Right lobe of liver (tissue), 6 donors: ENCODE data around the gene DKKL1. TPM values are rescaled to one million over a fixed set of nuclear protein-coding genes. Genes with fewer than 3 reads are reported as not detected.

Source experiments
- ATAC-seq, 4 donors: fragments of 200-7000 bp; cut with Tn5 transposase; one replicate each; pipeline ENCODE4 v1.9.1; 2020; ENCODE audit warnings: mild to moderate bottlenecking in 4 of 4, moderate library complexity in 4 of 4
- DNase-seq, 3 donors: peaks; one replicate each; pipeline ENCODE4 v3.0.0-alpha.2; 2020
- H3K27ac ChIP-seq, 3 donors: fragments of 200-600 bp; one replicate each; pipeline ENCODE4 v1.8.0; 2022
- H3K27me3 ChIP-seq, 2 donors: fragments of 200-600 bp; one replicate each; pipeline ENCODE4 v1.8.0; 2022
- H3K36me3 ChIP-seq, 4 donors: fragments of 200-600 bp; sonication (generic) in 1 of 4; one replicate each; pipeline versions ENCODE4 v1.5.1 to v1.8.0; 2017 to 2022; ENCODE audit warnings: control low read depth in 1 of 4
- H3K4me1 ChIP-seq, 4 donors: fragments of 200-600 bp; sonication (generic) in 1 of 4; one replicate each; pipeline versions ENCODE4 v1.5.1 to v1.8.0; 2017 to 2022; ENCODE audit warnings: control low read depth in 1 of 4
- H3K4me3 ChIP-seq, 3 donors: fragments of 200-600 bp; one replicate each; pipeline ENCODE4 v1.8.0; 2022
- H3K9me3 ChIP-seq, 4 donors: fragments of 200-600 bp; sonication (generic) in 1 of 4; one replicate each; pipeline versions ENCODE4 v1.5.1 to v1.8.0; 2017 to 2022; ENCODE audit warnings: control low read depth in 1 of 4
- CTCF ChIP-seq, 4 donors: fragments of 200-600 bp in 3 of 4; fragments of 450-650 bp in 1 of 4; IDR thresholded peaks; one replicate each; pipeline versions ENCODE4 v1.5.1 to v1.8.0; 2016 to 2022; ENCODE audit warnings: antibody characterized with exemption in 4 of 4, mild to moderate bottlenecking in 2 of 4
- POLR2A ChIP-seq: fragments of 450-650 bp; IDR thresholded peaks from one replicate; pipeline ENCODE4 v1.6.1; 2017; ENCODE audit warnings: antibody characterized with exemption, mild to moderate bottlenecking
- WGBS: methylation state at CpG from one replicate; pipeline ENCODE4 v1.1.6; 2018; ENCODE audit warnings: low coverage, low lambda C conversion rate; ENCODE audit not compliant: insufficient coverage; ENCODE audit errors: missing lambda C conversion rate; 5-methylcytosine and 5-hydroxymethylcytosine counted together
- intact Hi-C, 2 donors: fragments of 100-400 bp; cut with DNase I; formaldehyde crosslinking; loops; one replicate each; pipeline versions ENCODE4 v1.11.2 to v1.14.1; 2022
- total RNA-seq, 6 experiments: library from RNA; depleted of rRNA in 2 of 6; stranded (reverse); fragments of >200 nt in 2 of 6; fragmentation: NEBNext Ultra II Directional in 3 of 6; extraction: Animal tissue kit (Norgen Biotek cat#: 25700) in 3 of 6; gene quantifications; one replicate each; pipeline versions ENCODE4 v1.1.0 to v1.2.4, GENCODE V29; 2016 to 2023
- donor health status: DM: no; HTN: yes; CAD: no.
- donor health status: DM: no; HTN: no; CAD: no.
- donor health status: DM: no; HTN: no; CAD: no.
- donor health status: DM: no; HTN: yes; CAD: no.
- donor health status: DM: no; HTN: yes; CAD: no.

The DKKL1 gene
- total RNA-seq, 6 experiments from 2014 or later = not detected

DNA sequence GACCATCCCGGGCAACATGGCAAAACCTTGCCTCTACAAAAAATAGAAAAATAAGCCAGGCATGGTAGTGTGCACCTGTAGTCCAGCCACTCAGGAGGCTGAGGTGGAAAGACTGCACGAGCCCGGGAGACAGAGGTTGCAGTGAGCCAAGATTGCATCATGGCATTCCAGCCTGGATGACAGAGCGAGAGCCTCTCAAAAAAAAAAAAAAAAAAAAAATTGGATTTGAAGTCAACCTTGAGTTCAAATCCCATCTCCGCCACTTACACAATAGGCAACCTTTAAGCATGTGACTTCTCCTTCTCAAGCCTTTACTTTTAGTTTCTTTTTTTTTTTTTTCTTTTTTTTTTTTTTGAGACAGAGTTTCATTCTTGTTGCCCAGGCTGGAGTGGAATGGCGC lies 36.4 kb downstream of the DKKL1 start:
- Histone ChIP-seq H3K4me3 (no peak overlapping the region), H3K9me3 (no peaks in the 10 kb centered on the region), H3K27me3 (peaks cover 0 to 2% of the 10 kb centered on the region in 2 donors), H3K4me1 (no peaks in the 10 kb centered on the region), H3K27ac (no peak overlapping the region), H3K36me3 (no peaks in the 10 kb centered on the region)
- TF ChIP-seq CTCF (IDR thresholded peaks at IDR 0.05) = no peak
- TF ChIP-seq POLR2A = no peak
- DNase-seq (no peak), ATAC-seq (peak in 2 of 4 donors; percentile 38 to 45)
- intact Hi-C loops = no loop called here
- 64% methylated on average over 6 of the region's 6 CpGs for WGBS

GRCh38 chr19:49403404-49404187 lies 39.9 kb downstream of the DKKL1 start:
- intact Hi-C loops = no loop called here
- DNase-seq (no peak), ATAC-seq (peak in 1 of 4 donors; percentile 21)
- H3K36me3 ChIP-seq = no peaks in the 10 kb centered on the region
- 66% methylated on average over 4 of the region's 7 CpGs for WGBS
- H3K4me1 ChIP-seq = no peaks in the 10 kb centered on the region
- no peak overlapping the region for H3K27ac ChIP-seq
- no peaks in the 10 kb centered on the region for H3K27me3 ChIP-seq
- H3K9me3 ChIP-seq = no peaks in the 10 kb centered on the region
- TF ChIP-seq POLR2A = no peak
- no peak for TF ChIP-seq CTCF (IDR thresholded peaks at IDR 0.05)
- H3K4me3 ChIP-seq = no peak overlapping the region

GRCh38 chr19:49407079-49407478 lies 43.4 kb downstream of the DKKL1 start:
- ATAC-seq (no peak), DNase-seq (no peak)
- H3K9me3 ChIP-seq = no peaks in the 10 kb centered on the region
- H3K27me3 ChIP-seq = no peaks in the 10 kb centered on the region
- no peak overlapping the region for H3K27ac ChIP-seq
- no peak overlapping the region for H3K4me3 ChIP-seq
- H3K4me1 ChIP-seq = no peaks in the 10 kb centered on the region
- TF ChIP-seq POLR2A = no peak
- H3K36me3 ChIP-seq = no peaks in the 10 kb centered on the region
- no CpG with 5 or more reads among the region's 7 CpGs for WGBS
- intact Hi-C loops = no loop called here

DNA sequence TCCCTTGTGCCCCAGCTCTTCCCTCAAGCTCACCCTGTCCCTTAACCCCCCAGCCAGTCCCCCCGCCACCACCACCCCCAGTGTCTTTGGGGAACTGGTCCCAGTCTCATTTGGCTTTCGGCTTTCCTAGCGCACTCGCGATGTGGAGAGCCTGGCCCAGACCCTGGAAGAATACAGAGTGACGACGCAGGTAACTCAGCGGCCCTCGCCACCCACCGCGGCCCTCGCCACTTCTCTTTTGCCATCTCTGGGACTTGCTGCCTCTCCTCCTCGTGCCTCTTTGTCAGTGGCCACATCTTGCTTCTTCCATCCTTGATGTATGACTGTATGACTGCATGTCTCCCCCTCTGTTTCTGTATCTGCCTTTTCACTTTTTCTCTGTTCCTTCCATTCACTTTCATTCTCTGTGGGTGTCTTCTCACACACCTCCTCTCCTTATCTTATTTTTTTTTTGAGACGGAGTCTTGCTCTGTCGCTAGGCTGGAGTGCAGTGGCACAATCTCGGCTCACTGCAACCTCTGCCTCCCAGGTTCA lies 43.9 kb downstream of the DKKL1 start:
- no peaks in the 10 kb centered on the region for H3K27me3 ChIP-seq
- H3K27ac ChIP-seq = no peak overlapping the region
- H3K4me1 ChIP-seq = no peaks in the 10 kb centered on the region
- DNase-seq (no peak), ATAC-seq (no peak)
- intact Hi-C loops = no loop called here
- no peak overlapping the region for H3K4me3 ChIP-seq
- no peaks in the 10 kb centered on the region for H3K36me3 ChIP-seq
- H3K9me3 ChIP-seq = no peaks in the 10 kb centered on the region
- TF ChIP-seq POLR2A (no peak), CTCF (IDR thresholded peaks at IDR 0.05) (no peak)
- 68% methylated on average over 13 of the region's 16 CpGs for WGBS

GRCh38 chr19:49408816-49409440 lies 45.3 kb downstream of the DKKL1 start:
- WGBS = 50% methylated on average over 4 of the region's 8 CpGs
- no peaks in the 10 kb centered on the region for H3K36me3 ChIP-seq
- TF ChIP-seq CTCF (IDR thresholded peaks at IDR 0.05) = no peak
- DNase-seq (no peak), ATAC-seq (peak in 2 of 4 donors; percentile 16 to 18)
- intact Hi-C loops = no loop called here
- no peaks in the 10 kb centered on the region for H3K27me3 ChIP-seq
- no peaks in the 10 kb centered on the region for H3K9me3 ChIP-seq
- no peak overlapping the region for H3K27ac ChIP-seq
- no peaks in the 10 kb centered on the region for H3K4me1 ChIP-seq
- H3K4me3 ChIP-seq = no peak overlapping the region
